GM21360 (cell line): ENCODE results near the gene SEZ6.

Source experiments
- ATAC-seq: cut with Tn5 transposase; IDR thresholded peaks from one replicate; pipeline ENCODE4 v1.9.1; 2021; ENCODE audit warnings: mild to moderate bottlenecking, moderate library complexity; ENCODE audit not compliant: unreplicated experiment

The SEZ6 gene

GRCh38 chr17:29003289-29003688, 2.5 kb downstream of the SEZ6 start:
- ATAC-seq: no peak

DNA sequence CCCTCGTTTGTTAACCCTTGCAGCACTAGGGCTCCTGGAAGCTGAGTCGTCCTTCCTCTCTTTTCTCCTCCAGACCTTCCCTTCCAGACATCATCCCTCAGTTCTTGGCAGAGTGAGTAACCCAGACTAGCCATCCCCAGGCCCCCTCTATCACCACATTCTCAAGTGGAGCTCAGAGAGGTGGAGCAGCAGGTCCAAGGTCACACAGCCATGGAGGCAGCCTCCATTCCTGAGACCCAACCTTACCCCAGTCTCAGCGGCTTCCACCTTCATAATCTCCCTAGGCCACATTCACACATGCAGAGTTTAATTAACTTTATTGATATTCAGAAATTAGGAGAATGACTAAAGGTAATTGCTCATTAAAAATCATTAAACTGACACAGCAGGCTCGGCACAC, 3.0 kb downstream of the SEZ6 start:
- no peak for ATAC-seq

- no peak for ATAC-seq
These were observed 4.9 kb downstream of the SEZ6 start for GRCh38 chr17:29000973-29001372.

DNA sequence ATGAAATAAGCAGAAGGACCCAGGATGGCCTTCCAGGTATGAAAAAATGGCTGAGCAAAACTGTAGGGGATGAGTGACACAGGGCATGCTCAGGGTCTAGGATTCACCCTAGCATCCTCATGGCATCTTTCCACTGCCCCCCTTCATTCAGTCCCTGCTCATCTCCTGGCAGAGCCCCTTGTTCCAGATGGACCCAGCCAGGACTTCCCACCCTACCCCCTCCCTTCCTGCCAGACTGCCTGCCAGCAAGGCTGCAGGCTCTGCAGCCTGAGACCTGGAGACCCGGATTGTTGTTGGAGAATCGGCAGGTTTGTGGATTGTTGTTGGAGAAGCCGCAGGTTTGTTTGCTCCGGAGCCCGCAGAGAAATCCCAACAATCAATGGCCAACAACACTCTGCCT, 6.6 kb downstream of the SEZ6 start:
- no peak for ATAC-seq

DNA sequence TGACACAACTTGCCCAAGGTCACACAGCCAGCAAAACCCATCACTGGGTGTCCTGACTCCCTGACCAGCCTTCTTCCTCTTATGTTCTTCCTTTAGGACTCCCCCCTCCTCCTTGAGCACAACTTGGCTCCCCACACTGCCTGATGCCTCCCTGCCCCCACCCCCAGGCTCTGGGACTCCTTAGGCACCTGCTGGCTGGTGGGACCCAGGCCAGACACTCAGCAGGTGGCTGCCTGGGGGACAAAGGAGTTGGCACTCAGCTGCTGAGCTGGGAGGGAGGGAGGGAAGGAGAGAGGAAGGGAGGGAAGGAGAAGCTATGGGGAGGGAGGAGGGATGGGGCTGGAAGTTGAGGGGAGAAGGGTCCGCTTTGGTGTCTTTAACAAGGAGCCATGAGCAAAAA, 8.0 kb downstream of the SEZ6 start:
- no peak for ATAC-seq

GRCh38 chr17:28996554-28997096, 9.2 kb downstream of the SEZ6 start:
- no peak for ATAC-seq

DNA sequence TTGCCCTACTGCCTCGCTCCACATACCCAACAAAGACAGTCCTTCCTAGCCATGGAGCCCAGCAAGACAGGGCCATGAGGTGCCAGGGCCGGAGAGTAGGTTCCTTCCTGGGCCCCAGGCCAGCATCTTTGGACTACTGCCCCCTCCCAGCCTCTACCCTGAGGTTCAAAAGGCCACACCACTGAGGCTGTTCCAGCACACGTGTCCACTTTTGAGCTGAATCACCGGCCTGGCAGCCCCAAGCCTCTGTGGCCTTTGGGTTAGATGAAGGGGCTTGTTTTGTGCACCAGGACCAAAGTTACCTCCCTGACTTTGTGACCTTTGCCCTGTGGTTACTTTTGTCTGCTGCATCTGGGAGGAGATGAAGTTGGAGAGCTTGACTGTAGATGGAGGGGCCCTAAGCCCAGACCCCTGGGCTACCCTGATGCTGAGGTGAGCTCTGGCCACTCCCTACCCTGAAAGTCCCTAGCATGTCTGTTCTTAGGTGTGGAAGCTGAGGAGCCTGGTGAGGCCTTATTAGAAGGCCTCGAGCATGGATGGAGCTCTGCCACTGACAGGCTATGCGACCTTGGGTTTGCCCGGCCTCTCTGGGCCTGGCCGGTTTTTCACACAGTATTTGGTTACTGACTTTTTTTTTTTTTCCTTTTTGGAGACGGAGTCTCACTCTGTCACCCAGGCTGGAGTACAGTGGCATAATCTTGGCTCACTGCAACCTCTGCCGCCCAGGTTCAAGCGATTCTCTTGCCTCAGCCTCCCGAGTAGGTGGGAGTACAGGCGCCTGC, 12.0 kb downstream of the SEZ6 start:
- no peak for ATAC-seq

DNA sequence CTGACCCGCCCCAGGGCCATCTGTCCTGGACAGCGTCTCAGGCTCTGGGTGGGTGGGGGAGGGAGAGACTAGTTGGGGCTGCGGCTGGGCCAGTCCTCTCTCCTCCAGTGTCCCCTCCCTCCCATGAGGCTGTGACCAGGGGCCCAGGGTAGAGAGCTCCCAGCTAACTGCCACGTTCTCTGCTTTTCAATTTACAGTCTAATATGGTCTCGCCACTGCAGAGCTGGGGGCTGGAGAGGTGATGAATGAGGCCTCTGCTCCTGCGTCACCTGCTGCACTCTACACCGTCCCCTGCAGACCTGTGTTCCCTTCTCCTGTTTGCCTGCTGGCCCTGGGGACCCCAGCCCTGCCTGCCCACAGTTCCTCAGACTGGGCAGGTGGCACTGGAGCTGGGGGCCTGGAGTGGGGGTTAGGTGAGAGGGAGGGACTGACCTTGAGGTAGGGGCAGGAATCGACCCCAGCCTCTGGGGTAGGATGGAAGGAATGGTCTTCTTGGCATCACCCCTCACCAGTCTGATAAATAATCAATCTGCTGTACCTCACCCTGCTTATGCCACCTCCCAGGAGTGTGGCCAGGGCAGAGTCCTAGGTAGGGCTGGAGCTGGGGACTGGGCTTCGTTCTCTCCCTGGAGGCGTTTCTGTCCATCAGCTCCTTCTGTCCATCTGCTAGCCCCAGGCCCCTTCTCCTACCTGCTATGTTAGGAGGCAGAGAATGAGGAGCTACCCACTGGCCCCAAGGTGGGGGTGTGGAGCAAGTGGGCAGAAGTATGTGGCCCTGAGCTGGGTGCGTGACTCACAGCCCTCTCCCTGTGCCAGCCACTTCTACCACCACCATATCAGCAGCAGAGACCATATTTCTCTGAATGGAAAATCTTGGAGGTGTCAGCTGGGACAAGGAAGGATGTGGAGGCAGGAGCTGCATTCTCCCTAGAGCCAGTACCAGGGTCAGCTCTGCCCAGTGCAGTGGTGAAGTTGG, 12.9 kb downstream of the SEZ6 start:
- ATAC-seq: no peak

DNA sequence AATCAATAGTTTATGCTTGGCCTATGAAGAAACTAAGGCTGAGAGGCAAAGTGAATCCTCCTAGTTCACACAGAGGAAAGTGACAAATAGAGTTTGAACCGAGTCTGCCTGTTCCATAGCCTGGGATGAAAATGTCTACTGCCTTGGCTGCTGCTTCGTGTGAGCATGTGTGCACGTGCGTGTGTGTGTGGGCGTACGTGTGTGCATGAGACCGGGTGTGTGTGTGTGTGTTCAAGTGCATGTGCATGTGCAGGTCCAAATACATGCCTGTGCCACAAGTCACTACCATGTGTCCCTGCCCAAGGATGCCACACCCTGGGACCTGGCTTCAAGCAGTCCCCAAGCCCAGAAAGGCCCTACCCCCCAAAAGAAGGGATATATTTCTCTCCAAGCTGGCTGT, 13.6 kb downstream of the SEZ6 start:
- no peak for ATAC-seq

DNA sequence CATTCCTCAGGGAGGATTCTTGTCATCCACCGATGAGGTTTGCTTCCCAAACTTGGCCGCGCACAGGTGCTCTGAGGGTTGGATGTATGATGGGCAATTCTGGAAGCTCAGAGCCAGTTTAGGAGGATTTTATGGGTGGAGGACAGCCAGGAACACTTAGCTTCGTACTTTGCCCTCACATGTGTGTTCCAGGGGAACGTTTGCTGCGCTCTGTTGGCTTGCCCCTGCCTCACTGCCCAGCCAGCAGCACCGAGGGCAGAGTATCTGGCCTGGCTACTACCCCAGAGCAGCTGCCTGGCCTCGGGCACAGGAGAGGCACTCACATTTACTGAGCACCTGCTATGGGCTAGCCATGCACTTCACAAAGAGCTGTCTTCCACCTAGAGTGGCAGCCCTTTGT, 14.1 kb downstream of the SEZ6 start:
- no peak for ATAC-seq

DNA sequence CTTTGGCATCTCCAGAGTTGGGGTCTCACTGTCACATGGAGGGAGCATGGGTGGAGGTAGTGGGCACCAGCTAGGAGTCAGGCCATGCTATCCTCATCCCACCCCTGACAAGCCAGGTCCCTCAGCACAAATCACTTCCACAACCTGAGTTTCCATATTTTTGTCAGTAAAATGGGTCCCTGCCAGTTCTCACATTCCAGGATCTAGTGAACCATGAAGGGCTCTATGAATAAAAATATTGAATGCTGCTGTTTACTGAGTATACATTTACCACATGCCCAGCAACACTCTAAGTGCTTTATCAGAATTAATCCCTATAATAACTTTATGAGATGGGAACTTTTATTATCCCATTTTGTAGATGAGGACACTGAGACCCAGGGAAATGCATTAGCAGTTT, 16.8 kb downstream of the SEZ6 start:
- no peak for ATAC-seq

GRCh38 chr17:28988475-28988874, 17.4 kb downstream of the SEZ6 start:
- no peak for ATAC-seq

DNA sequence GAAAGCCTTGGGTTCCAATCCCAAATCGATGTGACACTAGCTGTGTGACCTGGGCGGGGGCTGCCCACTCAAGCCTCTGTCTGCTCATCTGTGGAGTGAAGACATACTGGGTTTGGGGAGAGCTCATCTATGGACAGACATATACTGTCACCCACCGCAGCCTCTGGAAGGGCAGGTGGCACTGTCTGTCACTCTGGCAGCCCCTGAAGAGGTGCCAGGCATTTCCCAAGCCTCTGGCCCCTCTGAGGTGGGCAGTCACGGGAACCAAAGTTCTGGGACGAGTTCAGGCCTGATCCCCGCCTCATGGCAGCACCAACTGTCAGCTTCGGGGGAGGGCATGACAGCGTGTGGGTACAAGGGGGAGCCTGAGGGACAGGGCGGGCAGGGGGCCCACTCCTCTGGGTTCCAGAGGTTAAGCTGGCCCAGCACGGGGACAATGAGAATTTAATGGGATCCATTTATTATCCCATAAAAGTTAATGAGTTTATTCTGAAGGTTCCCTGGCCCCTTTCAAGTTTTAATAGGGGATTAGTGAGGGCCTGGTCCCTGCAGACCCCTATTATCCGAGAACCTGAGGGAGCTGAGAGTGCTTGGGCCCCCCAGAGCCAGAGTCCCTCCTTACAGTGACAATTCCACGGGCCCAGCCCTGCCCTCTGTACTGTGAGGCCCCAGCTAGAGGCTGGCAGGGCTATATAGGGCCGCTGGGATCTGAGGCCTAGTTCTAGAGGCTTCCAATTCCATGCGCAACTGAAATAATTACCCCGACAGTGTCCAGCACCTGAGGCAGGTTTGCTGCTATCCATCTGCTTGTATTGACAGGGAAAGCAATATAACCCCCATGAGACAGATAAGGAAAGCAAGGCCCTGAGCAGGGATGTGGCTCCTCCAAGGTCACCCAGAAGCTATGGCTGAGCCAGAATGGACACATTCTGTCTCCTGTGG, 18.8 kb downstream of the SEZ6 start:
- no peak for ATAC-seq

DNA sequence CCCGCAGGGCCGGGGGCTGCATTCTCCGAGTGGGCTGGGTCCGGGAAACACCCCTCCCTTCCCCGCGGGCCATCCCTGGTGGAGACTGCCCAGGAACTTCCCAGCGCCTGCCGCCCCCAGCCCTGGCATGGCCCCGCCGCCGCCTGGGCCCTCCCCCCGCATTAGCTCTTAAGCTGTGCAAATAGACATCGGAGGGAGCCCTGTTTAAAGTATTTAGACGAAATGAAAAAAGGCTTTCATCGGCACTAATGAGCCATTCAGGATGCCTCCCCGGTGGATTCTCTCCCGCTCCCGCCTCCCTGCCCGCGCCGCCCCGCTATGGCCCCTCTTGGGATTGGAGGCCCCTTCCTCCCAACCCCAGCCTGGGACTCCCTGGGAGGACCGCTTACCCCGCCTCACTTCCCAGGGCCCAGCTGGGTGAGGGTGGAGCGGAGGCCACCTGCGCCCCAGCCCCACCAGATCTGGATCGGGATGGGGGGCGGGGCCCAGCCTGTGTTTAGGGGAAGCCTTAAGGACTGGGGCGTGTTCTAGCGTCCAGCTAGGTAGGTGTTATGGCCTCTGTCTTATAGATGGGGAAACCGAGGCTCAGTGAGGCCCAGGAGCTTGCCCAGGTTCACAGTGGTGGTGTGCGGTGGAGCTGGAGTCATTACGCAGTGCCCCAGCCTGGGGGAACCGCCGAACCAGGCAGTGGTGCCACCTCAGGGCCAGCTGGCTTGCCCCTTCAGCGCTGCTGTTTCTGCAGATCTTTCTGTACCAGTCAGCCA, 19.7 kb downstream of the SEZ6 start:
- ATAC-seq: no peak

GRCh38 chr17:28983286-28984230, 22.3 kb downstream of the SEZ6 start:
- no peak for ATAC-seq

DNA sequence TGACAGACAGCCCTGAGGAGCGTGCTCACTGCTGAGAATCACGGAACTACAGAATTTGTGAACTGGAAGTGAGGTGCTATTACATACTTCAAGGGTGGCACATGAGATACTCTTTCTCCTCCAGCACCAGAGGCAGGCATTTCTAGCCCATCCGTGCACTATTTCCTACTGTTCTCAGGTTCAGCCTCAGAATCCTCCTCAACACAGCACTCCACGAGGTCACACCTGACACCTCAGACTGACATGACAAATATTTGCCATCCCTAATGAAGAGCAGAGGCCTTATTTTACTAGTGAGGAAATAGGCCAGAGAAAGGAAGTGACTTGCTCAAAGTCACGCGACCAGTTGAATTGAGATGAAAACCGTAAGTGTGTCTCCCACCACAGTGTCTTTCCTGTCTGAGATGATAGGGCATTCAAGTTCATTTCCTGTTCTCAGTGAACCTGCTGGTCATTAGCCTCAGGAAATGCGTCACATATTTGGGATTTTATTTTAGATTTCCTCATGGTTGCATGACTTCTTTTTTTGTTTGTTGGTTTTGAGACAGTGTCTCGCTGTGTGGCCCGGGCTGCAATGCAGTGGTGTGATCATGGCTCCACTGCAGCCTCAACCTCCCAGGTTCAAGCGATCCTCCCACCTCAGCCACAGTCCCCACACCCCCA, 23.6 kb downstream of the SEZ6 start:
- no peak for ATAC-seq

GRCh38 chr17:28978356-28978964, 27.4 kb downstream of the SEZ6 start:
- ATAC-seq: no peak
